IPS-11a (cell line): ENCODE data around the gene FHIT.

ENCODE experiments used
- H3K4me3 ChIP-seq: one replicate; pipeline ENCODE4 v1.5.1; 2013; ENCODE audit warnings: low read depth, low read length, control low read depth

The FHIT gene

GRCh38 chr3:60870396-60870795 lies 380.9 kb downstream of the FHIT start:
- H3K4me3 ChIP-seq = no peak overlapping the region

- H3K4me3 ChIP-seq = no peak overlapping the region
Observed at GRCh38 chr3:60867200-60867599, 384.1 kb downstream of the FHIT start.

DNA sequence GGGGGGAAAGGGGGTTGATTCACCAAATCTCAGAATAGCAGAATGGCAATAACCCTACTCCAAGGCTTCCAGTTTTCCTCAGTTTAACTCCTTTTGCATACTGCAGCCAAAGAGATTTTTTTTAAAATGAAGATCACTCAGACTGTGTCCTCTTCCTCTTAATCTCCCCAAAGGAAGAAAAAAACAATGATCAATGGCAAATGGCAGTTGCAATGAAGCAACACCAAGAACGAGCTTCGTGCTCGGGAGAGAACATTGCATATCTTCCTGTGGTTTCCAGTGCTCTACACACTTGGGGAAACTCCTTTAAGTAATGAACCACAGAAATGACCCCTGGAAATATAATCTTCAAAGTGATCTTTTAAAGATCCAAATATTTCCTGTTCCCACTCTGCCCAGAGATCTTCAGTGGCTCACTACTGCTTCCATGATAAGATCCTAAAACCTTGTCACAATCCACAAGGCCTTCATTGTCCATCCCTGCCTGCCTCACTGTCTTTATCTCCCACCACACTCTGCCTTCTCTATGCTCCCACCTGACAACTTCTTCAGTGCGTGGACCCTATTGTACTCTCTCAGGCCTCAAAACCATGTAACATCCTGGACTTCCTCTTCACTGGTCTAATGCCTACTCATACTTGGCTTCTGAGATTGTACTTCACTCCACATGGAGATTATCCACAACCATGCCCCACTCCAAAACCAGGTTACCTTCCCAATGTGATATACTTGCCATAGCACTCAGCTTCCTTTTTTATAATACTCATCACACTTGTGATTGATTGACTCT lies 394.8 kb downstream of the FHIT start:
- H3K4me3 ChIP-seq = no peak overlapping the region

GRCh38 chr3:60855250-60855649 lies 396.0 kb downstream of the FHIT start:
- H3K4me3 ChIP-seq = no peak overlapping the region

GRCh38 chr3:60854791-60855190 lies 396.5 kb downstream of the FHIT start:
- no peak overlapping the region for H3K4me3 ChIP-seq

DNA sequence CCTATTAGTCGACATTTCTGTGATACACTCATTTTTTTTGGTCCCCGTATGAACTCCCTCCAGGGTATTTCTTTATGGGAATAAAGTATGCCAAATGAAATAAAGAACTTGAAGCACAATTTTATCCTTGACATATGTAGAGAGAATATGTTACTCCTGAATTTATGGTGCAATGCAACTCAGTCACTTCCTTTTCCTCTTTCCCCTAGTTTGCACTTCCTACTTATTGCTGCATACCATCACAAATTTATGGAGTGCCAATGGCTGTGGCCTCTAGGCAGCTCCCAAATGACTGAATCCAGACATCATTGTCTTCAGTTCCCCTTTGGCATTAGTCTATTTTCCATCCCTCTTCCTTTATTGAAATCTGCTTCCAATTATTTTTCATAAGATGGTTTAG lies 403.5 kb downstream of the FHIT start:
- H3K4me3 ChIP-seq = no peak overlapping the region

GRCh38 chr3:60844256-60844655 lies 407.0 kb downstream of the FHIT start:
- no peak overlapping the region for H3K4me3 ChIP-seq

- H3K4me3 ChIP-seq = no peak overlapping the region
Observed at GRCh38 chr3:60841355-60841754, 409.9 kb downstream of the FHIT start.

- no peak overlapping the region for H3K4me3 ChIP-seq
Observed at GRCh38 chr3:60839246-60839645, 412.0 kb downstream of the FHIT start.

DNA sequence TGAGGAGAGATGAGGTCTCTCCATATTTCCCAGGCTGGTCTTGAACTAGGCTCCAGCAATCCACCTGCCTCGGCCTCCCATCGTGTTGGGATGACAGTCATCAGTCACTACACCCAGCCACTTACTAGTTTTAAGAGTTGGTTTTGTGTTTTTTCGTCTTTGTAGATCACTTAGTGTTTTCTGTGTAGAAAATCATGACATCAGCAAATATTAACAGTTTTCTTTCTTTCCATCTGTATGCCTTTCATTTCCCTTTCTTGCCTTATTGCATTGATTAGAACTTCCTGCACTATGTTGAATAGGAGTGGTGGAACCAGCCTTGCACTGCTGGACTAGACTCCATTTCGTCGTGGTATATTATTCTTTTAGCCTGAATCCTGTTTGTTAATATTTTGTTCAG lies 415.5 kb downstream of the FHIT start:
- H3K4me3 ChIP-seq = no peak overlapping the region

GRCh38 chr3:60829058-60829457 lies 422.2 kb downstream of the FHIT start:
- no peak overlapping the region for H3K4me3 ChIP-seq

- no peak overlapping the region for H3K4me3 ChIP-seq
Observed at GRCh38 chr3:60827666-60828065, 423.6 kb downstream of the FHIT start.

- H3K4me3 ChIP-seq = no peak overlapping the region
Observed at GRCh38 chr3:60826511-60826910, 424.7 kb downstream of the FHIT start.

DNA sequence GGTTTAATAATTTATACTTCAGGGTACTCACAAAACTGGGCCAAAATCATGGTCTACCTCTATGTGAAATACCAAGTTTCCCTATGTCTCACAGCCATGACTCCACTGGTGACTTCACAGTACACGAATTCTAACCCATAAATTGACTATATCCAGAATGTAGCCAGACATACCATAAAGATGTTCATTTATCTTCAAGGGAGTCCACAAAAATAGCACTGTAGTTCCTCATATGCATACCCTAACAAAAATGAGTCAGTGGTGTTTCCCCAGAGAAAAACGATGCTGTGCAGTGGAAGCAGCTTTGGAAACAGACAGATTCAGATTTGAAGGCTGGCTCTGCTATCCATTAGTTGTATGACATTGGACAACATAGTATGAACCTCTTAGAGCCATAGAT lies 438.8 kb downstream of the FHIT start:
- H3K4me3 ChIP-seq = no peak overlapping the region

DNA sequence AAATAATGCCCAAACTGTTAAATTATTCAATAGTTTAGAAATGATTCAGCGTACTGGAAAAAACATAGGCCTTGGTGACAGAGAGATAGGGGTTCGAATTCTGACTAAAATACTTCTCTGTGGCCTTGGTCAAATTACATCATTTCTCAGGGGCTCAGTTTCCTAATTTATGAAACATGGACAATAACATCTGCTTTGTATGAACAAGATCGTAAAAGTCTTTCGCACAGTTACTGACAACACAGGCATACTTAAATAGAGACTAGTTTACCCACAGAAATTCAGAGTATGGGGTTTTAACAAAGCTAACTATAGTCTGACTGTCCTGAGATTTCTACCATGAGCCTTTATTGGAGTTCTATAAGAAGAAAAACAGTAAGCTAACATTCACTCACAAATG lies 440.4 kb downstream of the FHIT start:
- no peak overlapping the region for H3K4me3 ChIP-seq

DNA sequence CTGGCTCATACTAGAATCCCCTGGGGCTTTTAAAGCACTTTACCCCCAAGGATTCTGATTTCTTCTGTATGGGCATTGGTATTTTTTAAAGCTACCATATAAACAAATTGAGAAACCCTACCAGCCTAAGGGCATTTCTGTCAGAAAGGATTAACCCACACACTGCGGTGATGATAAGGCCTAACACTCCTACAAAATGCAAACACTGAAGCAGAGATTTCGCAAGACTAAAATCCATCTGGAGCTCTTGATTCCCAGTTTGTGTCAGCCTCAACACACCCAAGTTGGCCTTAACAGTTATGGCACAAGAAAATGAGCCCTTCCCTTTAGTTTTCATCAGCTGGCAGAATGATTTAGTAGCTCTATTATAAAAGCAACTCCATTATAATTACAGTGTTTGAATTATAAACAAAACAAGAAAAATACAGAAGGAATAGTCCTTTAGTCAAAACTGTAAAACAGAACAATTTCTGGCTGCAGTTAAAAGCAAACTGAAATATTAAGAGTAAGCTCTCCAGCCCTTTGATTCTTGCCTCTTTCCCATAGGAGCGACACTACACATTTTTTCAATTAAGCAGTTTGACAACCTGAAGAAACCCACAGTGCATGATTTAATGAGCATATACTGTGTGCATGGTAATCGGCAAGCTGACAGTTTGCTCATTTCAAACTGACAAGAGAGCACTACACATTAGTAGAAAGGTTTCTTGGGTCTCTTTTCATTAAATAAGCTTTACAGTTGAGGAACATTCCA lies 441.2 kb downstream of the FHIT start:
- H3K4me3 ChIP-seq = no peak overlapping the region

- H3K4me3 ChIP-seq = no peak overlapping the region
Observed at GRCh38 chr3:60803216-60804173, 447.8 kb downstream of the FHIT start.

DNA sequence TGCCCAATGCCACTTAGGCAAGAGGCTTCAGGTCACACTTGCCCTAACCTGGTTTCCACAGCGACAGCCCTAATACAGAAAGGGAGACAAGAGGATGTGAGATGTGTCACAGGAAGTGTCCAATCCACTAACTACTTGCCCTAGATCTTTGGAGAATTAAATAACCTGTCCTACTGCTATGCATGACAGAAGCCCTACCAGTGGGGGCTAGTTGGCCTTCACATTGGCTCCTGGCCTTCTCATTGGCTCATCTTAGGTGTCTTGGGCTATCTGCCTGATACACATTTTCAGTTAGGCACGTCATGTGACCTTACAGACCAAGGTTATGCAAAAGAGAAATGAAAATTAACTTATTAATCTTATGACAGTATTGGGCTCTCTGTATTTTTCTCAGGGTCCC lies 449.9 kb downstream of the FHIT start:
- H3K4me3 ChIP-seq = no peak overlapping the region

- H3K4me3 ChIP-seq = no peak overlapping the region
Observed at GRCh38 chr3:60798456-60798855, 452.8 kb downstream of the FHIT start.

DNA sequence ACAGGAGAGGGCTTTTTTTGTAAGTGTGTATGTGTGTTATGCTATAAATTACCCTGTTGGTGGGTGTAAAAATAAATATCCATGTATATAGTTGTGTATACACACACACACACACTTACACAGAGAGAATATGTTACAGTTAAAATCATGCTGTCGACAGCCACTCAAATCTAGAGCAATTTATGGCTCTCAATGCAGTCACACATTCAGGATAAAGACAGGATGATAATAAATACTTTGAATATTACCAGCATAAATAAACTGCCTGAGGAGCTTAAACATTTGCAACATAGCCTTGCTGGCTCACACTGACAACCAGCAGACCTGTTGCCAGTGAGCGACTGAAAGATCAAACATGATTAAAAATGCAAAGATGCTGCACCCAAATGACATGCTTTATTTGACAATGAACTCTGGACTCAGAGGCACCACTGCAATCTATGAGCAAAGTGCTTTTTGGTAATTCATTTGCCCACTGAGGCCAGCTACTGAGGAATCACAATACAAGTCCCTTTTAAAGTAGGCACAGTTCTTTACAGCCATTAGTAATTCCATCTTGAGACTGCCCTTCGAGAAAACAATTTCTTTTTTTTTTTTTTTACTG lies 458.9 kb downstream of the FHIT start:
- H3K4me3 ChIP-seq = no peak overlapping the region

DNA sequence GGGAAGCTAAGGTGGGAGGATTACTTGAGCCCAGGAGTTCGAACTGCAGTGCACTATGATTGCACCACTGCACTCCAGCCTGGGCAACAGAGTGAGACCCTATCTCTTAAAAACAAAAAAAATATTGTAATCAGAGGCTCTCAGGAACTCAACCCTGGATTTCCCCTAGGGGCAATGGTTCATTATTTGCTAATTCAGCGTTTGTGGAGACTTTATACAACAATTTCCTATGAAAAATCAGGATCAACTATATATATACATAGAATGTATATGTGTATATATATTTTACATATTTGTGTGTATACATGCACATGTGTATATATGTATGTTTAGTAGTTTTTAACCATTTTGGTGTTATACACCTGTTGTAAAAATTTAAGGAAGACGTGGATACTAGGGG lies 463.1 kb downstream of the FHIT start:
- H3K4me3 ChIP-seq = no peak overlapping the region
